H1 (cell line): Measurements from ENCODE around the gene BCKDHB. TPM values are rescaled to one million over a fixed set of nuclear protein-coding genes. Genes with fewer than 3 reads are reported as not detected.

Experiments used
- CTCF ChIA-PET: fragments of 300-600 bp; sonication (Branson Sonifier 250); formaldehyde crosslinking; loops from one replicate; lab custom pipeline; 2021; ENCODE audit not compliant: partially characterized antibody; lab: Charles Lee
- POLR2A ChIA-PET: fragments of 300-600 bp; sonication (Branson Sonifier 250); formaldehyde crosslinking; loops from one replicate; lab custom pipeline; 2021; ENCODE audit warnings: inconsistent platforms; ENCODE audit not compliant: partially characterized antibody; lab: Charles Lee
- DNase-seq, 2 experiments: peaks; one replicate each; pipeline versions ENCODE4 v3.0.0 to v3.0.0-alpha.2; 2010 to 2022; ENCODE audit warnings: low spot score in 2 of 2, low read depth in 1 of 2, mixed read lengths in 1 of 2
- FAIRE-seq: peaks from 2 replicates; lab custom pipeline; 2011; peaks lifted over from hg19 to GRCh38; lab: Jason Lieb, UNC
- H2AFZ ChIP-seq: 2 replicates; pipeline ENCODE4 v1.8.1; 2012; ENCODE audit warnings: low read length, inconsistent platforms
- H2AK5ac ChIP-seq: 2 replicates; pipeline ENCODE4 v1.6.1; 2013; ENCODE audit warnings: low read depth, low read length
- H2BK120ac ChIP-seq: replicated peaks from 2 replicates; pipeline ENCODE3; 2013; ENCODE audit warnings: low read depth, low read length, inconsistent platforms
- H2BK12ac ChIP-seq: 2 replicates; pipeline ENCODE4 v1.6.1; 2013; ENCODE audit warnings: low read depth, low read length
- H2BK15ac ChIP-seq: 2 replicates; pipeline ENCODE4 v1.6.1; 2013; ENCODE audit warnings: low read length
- H2BK20ac ChIP-seq: 2 replicates; pipeline ENCODE4 v1.6.1; 2013; ENCODE audit warnings: low read length
- H2BK5ac ChIP-seq: 2 replicates; pipeline ENCODE4 v1.6.1; 2013; ENCODE audit warnings: low read depth, low read length
- H3K14ac ChIP-seq: 2 replicates; pipeline ENCODE4 v1.6.1; 2013; ENCODE audit warnings: inconsistent platforms; ENCODE audit not compliant: insufficient read length
- H3K18ac ChIP-seq: 2 replicates; pipeline ENCODE4 v1.6.1; 2013; ENCODE audit warnings: low read length; ENCODE audit errors: extremely low read depth
- H3K23ac ChIP-seq: 2 replicates; pipeline ENCODE4 v1.6.1; 2013; ENCODE audit warnings: inconsistent platforms; ENCODE audit not compliant: insufficient read length
- H3K23me2 ChIP-seq: 2 replicates; pipeline ENCODE4 v1.6.1; 2013; ENCODE audit warnings: low read depth, low read length
- H3K27ac ChIP-seq: 2 replicates; pipeline ENCODE4 v1.6.1; 2011; ENCODE audit warnings: low read depth, low read length, inconsistent platforms
- H3K27me3 ChIP-seq, 4 experiments: replicated peaks in 1 of 4; 1 replicate in 1 of 4; 2 replicates in 3 of 4; pipeline versions ENCODE4 v1.6.1 to v1.8.1; 2011 to 2013; ENCODE audit warnings: low read length in 3 of 4, mild to moderate bottlenecking in 3 of 4, inconsistent platforms in 2 of 4, mixed read lengths in 2 of 4, moderate library complexity in 1 of 4; ENCODE audit not compliant: control insufficient read depth in 3 of 4, insufficient read depth in 3 of 4; ENCODE audit errors: extremely low read depth in 1 of 4
- H3K36me3 ChIP-seq, 4 experiments: 2 replicates each; pipeline versions ENCODE4 v1.6.1 to v1.8.1; 2011 to 2013; ENCODE audit warnings: mild to moderate bottlenecking in 4 of 4, low read length in 3 of 4, moderate library complexity in 2 of 4, control low read depth in 1 of 4, inconsistent platforms in 1 of 4; ENCODE audit not compliant: insufficient read depth in 4 of 4, control insufficient read depth in 2 of 4
- H3K4ac ChIP-seq: replicated peaks from 2 replicates; pipeline ENCODE3; 2013; ENCODE audit warnings: low read length, low read depth, mixed read lengths, inconsistent platforms; ENCODE audit not compliant: insufficient read length
- H3K4me1 ChIP-seq, 4 experiments: replicated peaks in 1 of 4; 1 replicate in 1 of 4; 2 replicates in 3 of 4; pipeline versions ENCODE4 v1.6.1 to v1.8.1; 2011 to 2013; ENCODE audit warnings: low read length in 3 of 4, inconsistent platforms in 2 of 4, mixed read lengths in 1 of 4; ENCODE audit not compliant: insufficient read depth in 4 of 4, control insufficient read depth in 3 of 4
- H3K4me2 ChIP-seq, 2 experiments: 2 replicates each; pipeline versions ENCODE4 v1.6.1 to v1.8.1; 2011 to 2013; ENCODE audit warnings: low read depth in 2 of 2, low read length in 2 of 2, control low read depth in 1 of 2, inconsistent platforms in 1 of 2, mild to moderate bottlenecking in 1 of 2; ENCODE audit not compliant: insufficient read depth in 1 of 2
- H3K4me3 ChIP-seq, 4 experiments: fragments of 200-600, 300-600 bp in 1 of 4; sonication (generic), shearing (Covaris generic), sonication (Bioruptor Twin) in 1 of 4; 2 replicates each; pipeline versions ENCODE4 v1.5.1 to v1.8.1; 2011 to 2016; ENCODE audit warnings: low read length in 4 of 4, low read depth in 3 of 4, control low read depth in 2 of 4, inconsistent platforms in 2 of 4, mild to moderate bottlenecking in 2 of 4, mixed read lengths in 1 of 4, moderate library complexity in 1 of 4; ENCODE audit not compliant: insufficient read depth in 2 of 4; ENCODE audit errors: extremely low read depth in 1 of 4
- H3K56ac ChIP-seq: replicated peaks from 2 replicates; pipeline ENCODE3; 2013; ENCODE audit warnings: low read depth, mild to moderate bottlenecking, mixed read lengths, low read length, inconsistent platforms; ENCODE audit not compliant: insufficient read length
- H3K79me1 ChIP-seq: 2 replicates; pipeline ENCODE4 v1.6.1; 2013; ENCODE audit warnings: low read depth, low read length, control low read depth
- H3K79me2 ChIP-seq, 2 experiments: 2 replicates each; pipeline versions ENCODE4 v1.6.1 to v1.8.1; 2012 to 2013; ENCODE audit warnings: low read length in 2 of 2, mild to moderate bottlenecking in 2 of 2, inconsistent platforms in 1 of 2; ENCODE audit not compliant: insufficient read depth in 2 of 2, control insufficient read depth in 1 of 2
- H3K9ac ChIP-seq, 4 experiments: replicated peaks in 1 of 4; 1 replicate in 1 of 4; 2 replicates in 3 of 4; pipeline versions ENCODE4 v1.6.1 to v1.8.1; 2011 to 2013; ENCODE audit warnings: low read depth in 3 of 4, low read length in 3 of 4, control low read depth in 2 of 4, mild to moderate bottlenecking in 2 of 4, moderate library complexity in 2 of 4, inconsistent platforms in 1 of 4; ENCODE audit errors: extremely low read depth in 1 of 4
- H3K9me3 ChIP-seq, 2 experiments: 2 replicates each; pipeline versions ENCODE4 v1.6.1 to v1.8.1; 2012 to 2013; ENCODE audit warnings: mild to moderate bottlenecking in 2 of 2, moderate library complexity in 2 of 2, control low read depth in 1 of 2, inconsistent platforms in 1 of 2, low read depth in 1 of 2, low read length in 1 of 2, mixed read lengths in 1 of 2; ENCODE audit not compliant: insufficient read depth in 2 of 2
- H4K20me1 ChIP-seq, 2 experiments: replicated peaks in 1 of 2; 2 replicates each; pipeline versions ENCODE3 to v1.8.1; 2011 to 2013; ENCODE audit warnings: inconsistent platforms in 2 of 2, low read length in 2 of 2, mild to moderate bottlenecking in 1 of 2; ENCODE audit not compliant: insufficient read depth in 2 of 2, control insufficient read depth in 1 of 2
- H4K5ac ChIP-seq: 2 replicates; pipeline ENCODE4 v1.6.1; 2013; ENCODE audit warnings: low read length, low read depth, mixed read lengths, inconsistent platforms; ENCODE audit not compliant: insufficient read length
- H4K8ac ChIP-seq: 2 replicates; pipeline ENCODE4 v1.8.0; 2013; ENCODE audit warnings: mild to moderate bottlenecking, moderate library complexity, low read length, inconsistent platforms; ENCODE audit not compliant: insufficient read depth; ENCODE audit errors: extremely low read depth
- H4K91ac ChIP-seq: replicated peaks from 2 replicates; pipeline ENCODE3; 2013; ENCODE audit warnings: low read length, mixed read lengths, inconsistent platforms; ENCODE audit not compliant: insufficient read length
- CBX5 ChIP-seq: fragments of 300-800, 300-1000 bp; sonication (generic); IDR thresholded peaks from 2 replicates; pipeline ENCODE4 v1.7.1; 2016; ENCODE audit warnings: antibody characterized with exemption, low read length, low read depth
- CREB1 ChIP-seq: IDR thresholded peaks from 2 replicates; pipeline ENCODE4 v1.6.1; 2012; ENCODE audit warnings: inconsistent platforms
- EGR1 ChIP-seq: IDR thresholded peaks from 2 replicates; pipeline ENCODE4 v1.6.1; 2011; ENCODE audit warnings: low read depth, low read length, borderline replicate concordance
- EP300 ChIP-seq, 2 experiments: IDR thresholded peaks; 1 replicate in 1 of 2; 2 replicates in 1 of 2; pipeline ENCODE4 v1.6.1; 2011 to 2012; ENCODE audit warnings: low read depth in 2 of 2, low read length in 2 of 2, mild to moderate bottlenecking in 2 of 2, borderline replicate concordance in 1 of 2, inconsistent platforms in 1 of 2, moderate library complexity in 1 of 2
- EZH2 ChIP-seq: fragments of 200-600 bp; sonication (generic); IDR thresholded peaks from 2 replicates; pipeline ENCODE4 v1.7.1; 2012; ENCODE audit warnings: low read depth, mild to moderate bottlenecking, moderate library complexity, low read length, inconsistent platforms; ENCODE audit not compliant: severe bottlenecking
- HDAC6 ChIP-seq: IDR thresholded peaks from one replicate; pipeline ENCODE4 v1.7.1; 2012; ENCODE audit warnings: low read depth, mild to moderate bottlenecking, inconsistent platforms, low read length, moderate library complexity
- PHF8 ChIP-seq: fragments of 200-600 bp; sonication (generic); conservative IDR thresholded peaks from 2 replicates; pipeline ENCODE4 v1.7.1; 2012; ENCODE audit warnings: low read depth, mild to moderate bottlenecking, inconsistent platforms, low read length, moderate library complexity
- RBBP5 ChIP-seq: IDR thresholded peaks from 2 replicates; pipeline ENCODE4 v1.7.1; 2012; ENCODE audit warnings: low read depth, mild to moderate bottlenecking, inconsistent platforms, low read length, moderate library complexity, borderline replicate concordance
- SP1 ChIP-seq: IDR thresholded peaks from 2 replicates; pipeline ENCODE4 v1.6.1; 2011; ENCODE audit warnings: low read depth, low read length
- ZNF274 ChIP-seq: IDR thresholded peaks from 2 replicates; pipeline ENCODE4 v1.7.0; 2012; ENCODE audit warnings: low read length, borderline replicate concordance; ENCODE audit errors: extremely low read depth
- WGBS, 2 experiments: shearing (Covaris generic) in 1 of 2; methylation state at CpG; one replicate each; pipeline versions ENCODE4 v1.1.6 to v1.1.7; 2013 to 2015; ENCODE audit warnings: low lambda C conversion rate in 2 of 2, mixed read lengths in 2 of 2, inconsistent platforms in 1 of 2, low coverage in 1 of 2, missing lambda C conversion rate in 1 of 2; ENCODE audit not compliant: insufficient replicate concordance in 2 of 2, insufficient coverage in 1 of 2, insufficient read length in 1 of 2; ENCODE audit errors: extremely low coverage in 1 of 2, missing lambda C conversion rate in 1 of 2; 5-methylcytosine and 5-hydroxymethylcytosine counted together
- polyA plus RNA-seq, 7 experiments: library from polyadenylated mRNA; depleted of rRNA in 3 of 7; stranded (reverse) in 5 of 7; unstranded in 2 of 7; fragments of >200 nt in 5 of 7; fragments of 200-250 nt in 2 of 7; gene quantifications; 1 replicate in 5 of 7; 2 replicates in 1 of 7; 4 replicates in 1 of 7; pipeline versions ENCODE4 v1.2.1 to v1.2.3, GENCODE V29; 2011 to 2013; ENCODE audit warnings: missing spikeins in 2 of 7, mixed read lengths in 2 of 7
- total RNA-seq: library from RNA; stranded (reverse); fragmentation: NEBNext Ultra II Directional; extraction: Animal tissue kit (Norgen Biotek cat#: 25700); gene quantifications from 2 replicates; pipeline ENCODE4 v1.2.1, GENCODE V29; 2021
- TF ChIP-seq, protein P1 (sequence below): IDR thresholded peaks from 2 replicates; pipeline ENCODE4 v1.6.1; 2011; ENCODE audit warnings: low read length, improper control_type of control experiment
- TF ChIP-seq, protein P2 (sequence below): IDR thresholded peaks from 2 replicates; pipeline ENCODE4 v1.6.1; 2011; ENCODE audit warnings: low read depth, mild to moderate bottlenecking, low read length; ENCODE audit not compliant: insufficient read depth
- TF ChIP-seq, protein P3 (sequence below): IDR thresholded peaks from 2 replicates; pipeline ENCODE4 v1.6.1; 2012; ENCODE audit warnings: inconsistent platforms

Gene BCKDHB
- total and polyA plus RNA-seq, 2 of the 8 experiments (the other 6 are each of a cell fraction or from before 2014, with no cell fraction given), result 22.1 to 30.8 TPM

DNA sequence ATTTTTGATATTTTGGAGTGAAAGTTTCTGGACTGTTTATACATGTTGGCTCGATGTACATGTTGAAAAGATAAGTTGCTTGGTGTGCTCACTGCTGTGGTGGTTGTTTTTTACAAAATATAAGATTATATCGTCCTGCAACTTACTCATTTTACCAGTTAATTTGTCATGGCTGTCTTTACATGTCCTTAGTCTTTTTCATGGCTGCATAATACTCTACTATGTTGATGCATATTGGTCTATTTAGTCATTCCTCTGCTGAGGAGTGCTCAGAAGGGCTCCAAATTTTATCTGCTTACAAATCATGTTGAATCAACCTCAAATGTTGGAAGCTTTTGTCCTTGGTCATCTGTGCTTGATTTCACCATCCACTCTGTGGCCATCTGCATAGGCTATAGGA lies 164.6 kb downstream of the BCKDHB start:
- no peaks in the 10 kb centered on the region for H3K27me3 ChIP-seq
- H3K79me1 ChIP-seq, result no peaks in the 10 kb centered on the region
- H3K4ac ChIP-seq, result no peak overlapping the region
- WGBS, 2 experiments, result 96% methylated on average over 2 of the region's 2 CpGs; no CpG with 5 or more reads in 1 of the 2 experiments
- H2AK5ac ChIP-seq, result no peak overlapping the region
- H3K23ac ChIP-seq, result no peak overlapping the region
- H2BK12ac ChIP-seq, result no peak overlapping the region
- H3K4me2 ChIP-seq, result no peak overlapping the region
- no peak overlapping the region for H2BK120ac ChIP-seq
- DNase-seq, result no peak
- no peaks in the 10 kb centered on the region for H3K9me3 ChIP-seq
- POLR2A ChIA-PET, result no interaction called here
- no peak for FAIRE-seq
- no peak overlapping the region for H3K27ac ChIP-seq
- no peak overlapping the region for H2BK5ac ChIP-seq
- no peak overlapping the region for H4K8ac ChIP-seq
- H3K18ac ChIP-seq, result no peak overlapping the region
- H3K36me3 ChIP-seq, result no peaks in the 10 kb centered on the region
- H3K4me3 ChIP-seq, result no peak overlapping the region
- CTCF ChIA-PET, result interaction anchor here (1.4 kb wide), 1 partner anchor 57 kb away, joined by 3 read pairs; no protein-coding TSS in a partner anchor
- H2BK15ac ChIP-seq, result no peak overlapping the region
- H3K4me1 ChIP-seq, result no peaks in the 10 kb centered on the region
- no peak overlapping the region for H3K56ac ChIP-seq
- H4K91ac ChIP-seq, result no peak overlapping the region
- H3K23me2 ChIP-seq, result no peaks in the 10 kb centered on the region
- no peak overlapping the region for H2AFZ ChIP-seq
- no peak overlapping the region for H3K9ac ChIP-seq
- H3K79me2 ChIP-seq, result no peaks in the 10 kb centered on the region
- H2BK20ac ChIP-seq, result no peak overlapping the region
- no peaks in the 10 kb centered on the region for H4K20me1 ChIP-seq
- H4K5ac ChIP-seq, result no peak overlapping the region
- no peak overlapping the region for H3K14ac ChIP-seq
- TF ChIP-seq ZNF274 (no peak), CBX5 (no peak), HDAC6 (no peak), EGR1 (no peak), EZH2 (no peak), SP1 (no peak), EP300 (IDR thresholded peaks at IDR 0.05; ENCODE audit: borderline replicate concordance in 1 of 2, low read depth in 2 of 2, low read length in 2 of 2) (no peak), RBBP5 (no peak), PHF8 (no peak), CREB1 (no peak)
- TF ChIP-seq, protein P1, sequence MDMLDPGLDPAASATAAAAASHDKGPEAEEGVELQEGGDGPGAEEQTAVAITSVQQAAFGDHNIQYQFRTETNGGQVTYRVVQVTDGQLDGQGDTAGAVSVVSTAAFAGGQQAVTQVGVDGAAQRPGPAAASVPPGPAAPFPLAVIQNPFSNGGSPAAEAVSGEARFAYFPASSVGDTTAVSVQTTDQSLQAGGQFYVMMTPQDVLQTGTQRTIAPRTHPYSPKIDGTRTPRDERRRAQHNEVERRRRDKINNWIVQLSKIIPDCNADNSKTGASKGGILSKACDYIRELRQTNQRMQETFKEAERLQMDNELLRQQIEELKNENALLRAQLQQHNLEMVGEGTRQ, result no peak
- TF ChIP-seq, protein P2, sequence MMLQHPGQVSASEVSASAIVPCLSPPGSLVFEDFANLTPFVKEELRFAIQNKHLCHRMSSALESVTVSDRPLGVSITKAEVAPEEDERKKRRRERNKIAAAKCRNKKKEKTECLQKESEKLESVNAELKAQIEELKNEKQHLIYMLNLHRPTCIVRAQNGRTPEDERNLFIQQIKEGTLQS, result no peak
- TF ChIP-seq, protein P3, sequence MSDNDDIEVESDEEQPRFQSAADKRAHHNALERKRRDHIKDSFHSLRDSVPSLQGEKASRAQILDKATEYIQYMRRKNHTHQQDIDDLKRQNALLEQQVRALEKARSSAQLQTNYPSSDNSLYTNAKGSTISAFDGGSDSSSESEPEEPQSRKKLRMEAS, result no peak
